Skeletal muscle tissue (tissue), 4 donors: ENCODE measurements around the gene ZNF628. TPM values are rescaled to one million over a fixed set of nuclear protein-coding genes. Genes with fewer than 3 reads are reported as not detected.

Source experiments
- H3K27ac ChIP-seq: one replicate; pipeline ENCODE4 v1.7.0; 2013; ENCODE audit warnings: mild to moderate bottlenecking, low read depth, low read length, inconsistent platforms
- H3K27me3 ChIP-seq, 3 donors: one replicate each; pipeline ENCODE4 v1.7.0; 2013; ENCODE audit warnings: low read length in 3 of 3; ENCODE audit not compliant: control insufficient read depth in 3 of 3, insufficient read depth in 3 of 3
- H3K36me3 ChIP-seq, 3 donors: one replicate each; pipeline ENCODE4 v1.7.0; 2013; ENCODE audit warnings: low read length in 3 of 3; ENCODE audit not compliant: control insufficient read depth in 3 of 3, insufficient read depth in 3 of 3
- H3K4me1 ChIP-seq, 3 donors: one replicate each; pipeline ENCODE4 v1.7.0; 2013; ENCODE audit warnings: low read length in 3 of 3, mild to moderate bottlenecking in 3 of 3; ENCODE audit not compliant: control insufficient read depth in 3 of 3, insufficient read depth in 3 of 3
- H3K4me3 ChIP-seq, 3 donors: one replicate each; pipeline ENCODE4 v1.7.0; 2013; ENCODE audit warnings: low read length in 3 of 3
- H3K9ac ChIP-seq, 3 donors: one replicate each; pipeline ENCODE4 v1.7.0; 2013; ENCODE audit warnings: low read length in 3 of 3, mild to moderate bottlenecking in 3 of 3, moderate library complexity in 2 of 3, low read depth in 1 of 3
- H3K9me3 ChIP-seq, 3 donors: one replicate each; pipeline ENCODE4 v1.7.0; 2013; ENCODE audit warnings: low read length in 3 of 3; ENCODE audit not compliant: control insufficient read depth in 3 of 3
- total RNA-seq: library from RNA; depleted of rRNA; stranded (reverse); fragments of >200 nt; gene quantifications from one replicate; pipeline ENCODE4 v1.2.3, GENCODE V29; 2014
- donor health status: Osteomylitis.

ZNF628 gene
- total RNA-seq: 0.52 TPM

DNA sequence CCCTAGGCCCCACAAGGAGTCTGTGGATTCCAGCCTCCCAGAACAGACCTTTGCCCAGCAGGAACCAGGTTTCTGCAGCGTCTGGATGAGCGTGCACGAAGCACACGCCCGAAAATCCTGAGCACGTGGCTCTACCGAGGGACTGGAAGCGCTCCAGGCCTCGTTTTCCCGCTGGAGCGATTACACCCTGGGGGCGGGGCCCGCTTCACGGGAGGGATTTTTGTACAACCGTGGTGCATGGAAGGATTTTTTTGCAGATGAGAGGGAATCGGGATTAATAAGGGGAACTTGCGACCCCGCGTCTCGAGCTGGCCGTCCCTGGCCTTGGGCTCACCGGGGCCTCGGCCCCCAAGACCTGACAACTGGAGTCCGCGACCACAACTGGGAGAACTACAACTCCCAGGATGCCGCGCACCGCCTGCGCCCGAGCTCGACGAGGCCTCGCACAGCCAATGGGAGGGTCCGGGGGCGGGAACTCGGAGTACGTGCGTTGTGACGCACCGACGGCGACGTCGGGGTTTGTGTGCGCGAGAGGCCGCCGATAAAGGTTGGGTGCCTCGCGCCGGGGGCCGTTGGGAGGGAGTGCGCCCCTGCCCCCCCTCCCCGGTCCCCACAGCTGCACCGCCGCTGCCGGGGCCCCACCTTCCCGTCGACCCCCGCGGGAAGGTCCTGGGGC lies at the start of gene ZNF628:
Gene ZNF628 (plus strand): TSS at position 518 of the 676 bp plus-strand sequence. CDS start 3,294 bp downstream, outside the sequence.
- Histone ChIP-seq H3K4me1 (peaks cover 22 to 30% (median 28%) of the 10 kb centered on the region in 3 donors), H3K27me3 (no peaks in the 10 kb centered on the region), H3K9ac (peak within 1 kb of the TSS; percentile 67 to 87 (median 86)), H3K4me3 (peak within 1 kb of the TSS; percentile 85 to 90 (median 87)), H3K27ac (peak within 1 kb of the TSS; percentile 70), H3K36me3 (peaks cover 0 to 3% (median 2%) of the 10 kb centered on the region in 3 donors), H3K9me3 (no peaks in the 10 kb centered on the region)

DNA sequence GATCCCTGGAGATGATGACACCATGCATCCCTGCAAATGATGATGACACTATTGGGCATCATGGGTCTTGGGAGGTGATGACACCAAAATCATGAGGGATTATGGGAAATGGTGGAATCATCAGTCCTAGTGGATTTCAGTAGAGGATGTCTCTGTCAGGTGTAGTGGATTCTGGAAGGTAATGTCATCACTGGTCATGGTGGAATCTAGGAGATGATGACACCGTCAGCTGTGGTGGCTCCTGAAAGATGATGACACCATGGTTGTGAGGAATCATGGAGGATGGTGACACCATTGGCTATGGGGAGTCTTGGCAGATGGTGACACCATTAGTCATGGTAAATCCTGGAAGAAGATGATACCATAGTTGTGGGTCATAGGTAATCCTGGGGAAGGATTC lies 45.2 kb upstream of the ZNF628 start:
- Histone ChIP-seq H3K9me3 (no peaks in the 10 kb centered on the region), H3K4me3 (no peak overlapping the region), H3K9ac (no peak overlapping the region), H3K4me1 (no peaks in the 10 kb centered on the region), H3K27ac (no peak overlapping the region), H3K27me3 (peaks cover 61 to 76% (median 68%) of the 10 kb centered on the region in 3 donors), H3K36me3 (no peaks in the 10 kb centered on the region)

DNA sequence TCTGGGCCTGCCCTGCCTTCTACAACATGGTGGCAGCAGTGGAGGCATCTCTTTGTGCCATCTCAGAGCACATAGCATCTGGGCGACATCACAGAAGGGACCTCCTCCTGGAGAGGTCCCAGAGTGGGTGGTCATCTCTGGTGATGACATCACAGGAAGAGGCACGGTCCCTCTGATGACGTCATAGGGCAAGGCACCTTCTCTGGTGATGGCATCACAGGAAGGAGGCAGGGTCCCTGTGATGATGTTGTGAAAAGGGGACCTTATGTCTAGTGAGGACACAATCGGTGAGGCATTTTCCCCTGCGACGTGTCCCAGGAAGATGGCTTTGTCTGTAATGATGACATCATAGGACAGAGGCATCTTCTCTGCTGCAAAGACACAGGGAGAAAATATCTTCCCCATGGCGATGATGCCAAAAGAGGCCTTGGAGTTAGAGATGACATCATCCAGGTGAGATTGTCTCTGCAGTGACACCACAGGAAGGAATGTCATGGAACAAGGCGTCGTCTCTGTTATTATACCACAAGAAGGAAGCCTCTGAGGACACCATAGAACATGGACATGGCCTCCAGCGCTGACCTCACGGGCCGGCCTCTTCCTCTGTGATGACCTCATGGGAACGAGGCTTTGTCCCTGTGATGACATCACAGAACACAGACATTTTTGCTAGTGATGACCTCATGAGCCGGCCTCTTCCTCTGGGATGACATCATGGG lies 44.0 kb upstream of the ZNF628 start:
- Histone ChIP-seq H3K27ac (no peak overlapping the region), H3K27me3 (peaks cover 67 to 83% (median 69%) of the 10 kb centered on the region in 3 donors)

GRCh38 chr19:55433292-55433691 lies 43.1 kb upstream of the ZNF628 start:
- Histone ChIP-seq H3K4me3 (no peak overlapping the region), H3K4me1 (no peaks in the 10 kb centered on the region), H3K27me3 (peaks cover 72 to 87% (median 72%) of the 10 kb centered on the region in 3 donors), H3K9ac (no peak overlapping the region), H3K36me3 (no peaks in the 10 kb centered on the region), H3K27ac (no peak overlapping the region), H3K9me3 (no peaks in the 10 kb centered on the region)

More for the DNA sequence above, 44.0 kb upstream of the ZNF628 start:
- Histone ChIP-seq H3K36me3 (no peaks in the 10 kb centered on the region), H3K9me3 (no peaks in the 10 kb centered on the region), H3K4me3 (no peak overlapping the region), H3K9ac (no peak overlapping the region), H3K4me1 (no peaks in the 10 kb centered on the region)

DNA sequence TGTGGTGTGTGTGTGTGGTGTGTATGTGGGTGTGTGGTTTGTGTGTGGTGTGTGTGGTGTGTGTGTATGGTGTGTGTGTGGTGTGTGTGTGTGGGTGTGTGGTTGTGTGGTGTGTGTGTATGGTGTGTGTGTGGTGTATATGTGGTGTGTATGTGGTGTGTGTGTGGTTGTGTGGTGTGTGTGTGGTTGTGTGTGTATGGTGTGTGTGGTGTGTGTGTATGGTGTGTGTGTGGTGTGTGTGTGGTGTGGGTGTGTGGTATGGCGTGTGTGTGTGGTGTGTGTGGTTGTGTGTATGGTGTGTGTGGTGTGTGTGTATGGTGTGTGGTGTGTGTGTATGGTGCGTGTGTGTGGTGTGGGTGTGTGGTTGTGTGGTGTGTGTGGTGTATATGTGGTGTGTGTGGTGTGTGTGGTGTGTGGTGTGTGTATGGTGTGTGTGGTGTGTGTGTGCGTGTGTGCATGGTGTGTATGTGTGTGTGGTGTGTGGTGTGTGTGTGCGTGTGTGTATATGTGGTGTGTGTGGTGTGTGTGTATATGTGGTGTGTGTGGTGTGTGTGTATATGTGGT lies 42.0 kb upstream of the ZNF628 start:
- no peaks in the 10 kb centered on the region for H3K9me3 ChIP-seq
- H3K27ac ChIP-seq: no peak overlapping the region
- H3K4me3 ChIP-seq: no peak overlapping the region
- H3K4me1 ChIP-seq: no peaks in the 10 kb centered on the region
- peaks cover 72 to 88% (median 77%) of the 10 kb centered on the region in 3 donors for H3K27me3 ChIP-seq
- H3K36me3 ChIP-seq: no peaks in the 10 kb centered on the region
- no peak overlapping the region for H3K9ac ChIP-seq

- Histone ChIP-seq H3K4me3 (no peak overlapping the region), H3K27me3 (peaks cover 76 to 86% (median 77%) of the 10 kb centered on the region in 3 donors), H3K27ac (no peak overlapping the region), H3K36me3 (no peaks in the 10 kb centered on the region), H3K4me1 (no peaks in the 10 kb centered on the region), H3K9me3 (no peaks in the 10 kb centered on the region), H3K9ac (no peak overlapping the region)
These were observed 41.4 kb upstream of the ZNF628 start for GRCh38 chr19:55435020-55435419.

DNA sequence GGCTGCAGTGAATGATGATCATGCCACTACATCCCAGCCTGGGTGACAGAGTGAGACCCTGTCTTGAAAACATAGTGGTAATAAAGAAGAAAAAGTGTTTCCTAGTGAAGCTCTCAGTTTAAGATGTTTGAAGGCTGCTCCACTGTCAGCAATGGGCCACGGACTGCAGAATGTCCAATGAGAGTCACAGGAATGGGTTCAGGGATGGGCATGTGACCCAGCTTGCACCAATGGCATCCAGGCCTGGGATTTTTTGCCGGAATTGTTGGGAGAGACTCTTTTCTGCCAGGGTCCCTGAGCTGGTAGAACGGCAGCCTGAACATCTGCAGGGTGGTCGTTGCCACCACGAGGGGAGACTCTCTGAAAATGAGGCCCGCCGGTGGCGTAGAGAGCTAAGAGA lies 39.6 kb upstream of the ZNF628 start:
- Histone ChIP-seq H3K36me3 (no peaks in the 10 kb centered on the region), H3K4me3 (no peak overlapping the region), H3K9ac (no peak overlapping the region), H3K4me1 (peaks cover 3 to 11% (median 3%) of the 10 kb centered on the region in 3 donors), H3K27me3 (peaks cover 76 to 86% (median 77%) of the 10 kb centered on the region in 3 donors), H3K9me3 (no peaks in the 10 kb centered on the region), H3K27ac (no peak overlapping the region)

- H3K27me3 ChIP-seq: peaks cover 73 to 83% (median 74%) of the 10 kb centered on the region in 3 donors
These were observed 39.0 kb upstream of the ZNF628 start for GRCh38 chr19:55437410-55437809.

DNA sequence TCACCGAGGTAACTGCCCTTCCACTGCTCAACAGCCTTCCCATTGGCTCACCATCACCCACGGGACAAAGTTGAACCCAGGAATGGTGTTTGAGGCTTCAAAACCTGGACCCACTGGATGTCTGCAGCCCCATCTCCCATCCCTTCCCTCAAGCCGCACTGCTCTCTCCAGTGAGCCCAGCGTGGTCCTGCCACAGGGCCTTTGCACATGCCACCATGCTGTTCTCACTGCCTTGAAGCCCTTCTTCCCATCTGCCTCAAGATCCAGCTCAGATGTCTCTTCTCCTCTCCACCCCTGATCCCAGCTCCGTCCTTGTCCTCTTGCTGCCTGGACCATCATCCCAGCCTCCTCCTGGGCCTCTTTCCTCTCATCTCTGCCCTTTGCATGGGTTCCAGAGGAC lies 37.4 kb upstream of the ZNF628 start:
- Histone ChIP-seq H3K4me3 (no peak overlapping the region), H3K9me3 (no peaks in the 10 kb centered on the region), H3K36me3 (no peaks in the 10 kb centered on the region), H3K27me3 (peaks cover 70 to 76% (median 71%) of the 10 kb centered on the region in 3 donors), H3K9ac (no peak overlapping the region), H3K4me1 (peaks cover 3 to 11% (median 3%) of the 10 kb centered on the region in 3 donors), H3K27ac (no peak overlapping the region)

More at GRCh38 chr19:55437410-55437809, 39.0 kb upstream of the ZNF628 start:
- Histone ChIP-seq H3K9me3 (no peaks in the 10 kb centered on the region), H3K36me3 (no peaks in the 10 kb centered on the region), H3K9ac (no peak overlapping the region), H3K4me1 (peaks cover 3 to 11% (median 3%) of the 10 kb centered on the region in 3 donors), H3K27ac (no peak overlapping the region), H3K4me3 (no peak overlapping the region)
